ENCODE measurements around the gene BMP5. TPM values are rescaled to one million over a fixed set of nuclear protein-coding genes. Genes with fewer than 3 reads are reported as not detected.

BMP5 gene
- total and polyA plus RNA-seq, 10 of the 15 experiments (the other 5 are each of a cell fraction or from before 2014, with no cell fraction given): not detected

DNA sequence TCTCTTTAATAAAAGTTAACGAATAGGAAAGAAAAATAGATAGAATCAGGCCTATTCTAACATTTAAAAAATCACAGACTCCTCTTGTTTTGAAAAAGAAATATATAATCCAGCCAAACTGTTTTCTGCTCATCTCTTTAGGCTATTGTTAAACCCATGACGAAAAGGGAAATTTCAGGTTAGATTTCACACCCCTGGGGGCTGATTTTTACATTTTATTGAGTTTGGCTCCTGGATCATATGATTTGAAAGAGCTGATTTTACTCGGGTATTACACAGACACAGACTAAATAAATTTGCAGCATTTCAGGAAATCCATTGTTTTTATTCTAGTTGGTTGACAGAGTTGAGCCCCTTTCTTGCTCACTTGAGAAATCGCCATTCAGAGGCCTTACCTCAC lies 160.6 kb downstream of the BMP5 start:
- H4K20me1 ChIP-seq (ENCODE audit: control insufficient read depth, insufficient read depth): no peaks in the 10 kb centered on the region
- H3K4me3 ChIP-seq: no peak overlapping the region
- no peak overlapping the region for H3K9ac ChIP-seq (ENCODE audit: control insufficient read depth, insufficient read depth, low read length)
- no peaks in the 10 kb centered on the region for H3K79me2 ChIP-seq (ENCODE audit: control insufficient read depth, insufficient read depth, low read length)
- H3K27me3 ChIP-seq (replicated peaks in 1 of 2; ENCODE audit: control insufficient read depth in 2 of 2, insufficient read depth in 2 of 2, low read length in 1 of 2): no peaks in the 10 kb centered on the region
- no peaks in the 10 kb centered on the region for H3K4me1 ChIP-seq (ENCODE audit: control insufficient read depth, insufficient read depth, low read length)
- POLR2A ChIA-PET: no interaction called here
- BruUV-seq (replicated peaks): no TSS peak
- in situ Hi-C loops (cut with MboI) (no loop called here), intact Hi-C loops (cut with micrococcal nuclease; ENCODE audit: unreplicated experiment) (no loop called here)
- ATAC-seq (no peak), FAIRE-seq (no peak), DNase-seq (ENCODE audit: low read depth, low spot score) (no peak)
- RAD21 ChIA-PET (ENCODE audit: unreplicated experiment): no interaction called here
- SMC1A ChIA-PET (ENCODE audit: uncharacterized antibody, unreplicated experiment): no interaction called here
- CTCF ChIA-PET: interaction anchor here (1.3 kb wide), 1 partner anchor 11 kb away, joined by 4 read pairs; no protein-coding TSS in a partner anchor
- no peak overlapping the region for H3K4me2 ChIP-seq (ENCODE audit: control insufficient read depth, insufficient read depth)
- H3K9me3 ChIP-seq (replicated peaks; ENCODE audit: control insufficient read depth, insufficient read depth, low read length): no peaks in the 10 kb centered on the region
- no peak overlapping the region for H3K27ac ChIP-seq (ENCODE audit: control insufficient read depth, insufficient read depth)
- no peak overlapping the region for H2AFZ ChIP-seq (ENCODE audit: control insufficient read depth, low read depth, low read length)
- 10% methylated on average over 4 of the region's 4 CpGs for WGBS (ENCODE audit: insufficient coverage, insufficient replicate concordance, low lambda C conversion rate, missing lambda C conversion rate)
- no peaks in the 10 kb centered on the region for H3K36me3 ChIP-seq (ENCODE audit: control insufficient read depth in 2 of 2, insufficient read depth in 2 of 2, low read length in 1 of 2)
- TF ChIP-seq, protein P1, sequence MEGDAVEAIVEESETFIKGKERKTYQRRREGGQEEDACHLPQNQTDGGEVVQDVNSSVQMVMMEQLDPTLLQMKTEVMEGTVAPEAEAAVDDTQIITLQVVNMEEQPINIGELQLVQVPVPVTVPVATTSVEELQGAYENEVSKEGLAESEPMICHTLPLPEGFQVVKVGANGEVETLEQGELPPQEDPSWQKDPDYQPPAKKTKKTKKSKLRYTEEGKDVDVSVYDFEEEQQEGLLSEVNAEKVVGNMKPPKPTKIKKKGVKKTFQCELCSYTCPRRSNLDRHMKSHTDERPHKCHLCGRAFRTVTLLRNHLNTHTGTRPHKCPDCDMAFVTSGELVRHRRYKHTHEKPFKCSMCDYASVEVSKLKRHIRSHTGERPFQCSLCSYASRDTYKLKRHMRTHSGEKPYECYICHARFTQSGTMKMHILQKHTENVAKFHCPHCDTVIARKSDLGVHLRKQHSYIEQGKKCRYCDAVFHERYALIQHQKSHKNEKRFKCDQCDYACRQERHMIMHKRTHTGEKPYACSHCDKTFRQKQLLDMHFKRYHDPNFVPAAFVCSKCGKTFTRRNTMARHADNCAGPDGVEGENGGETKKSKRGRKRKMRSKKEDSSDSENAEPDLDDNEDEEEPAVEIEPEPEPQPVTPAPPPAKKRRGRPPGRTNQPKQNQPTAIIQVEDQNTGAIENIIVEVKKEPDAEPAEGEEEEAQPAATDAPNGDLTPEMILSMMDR (IDR thresholded peaks at IDR 0.05 in 2 of 3, conservative IDR thresholded peaks at IDR 0.05 in 1 of 3; ENCODE audit: control insufficient read depth in 2 of 3, extremely low read depth in 1 of 3, insufficient read depth in 1 of 3, low read depth in 3 of 3, low read length in 3 of 3): no peak
- TF ChIP-seq MYB (IDR thresholded peaks at IDR 0.05; ENCODE audit: borderline replicate concordance, low read depth, low read length): no peak
- TF ChIP-seq GABPA (IDR thresholded peaks at IDR 0.05; ENCODE audit: low read depth): no peak
- TF ChIP-seq, protein P2, sequence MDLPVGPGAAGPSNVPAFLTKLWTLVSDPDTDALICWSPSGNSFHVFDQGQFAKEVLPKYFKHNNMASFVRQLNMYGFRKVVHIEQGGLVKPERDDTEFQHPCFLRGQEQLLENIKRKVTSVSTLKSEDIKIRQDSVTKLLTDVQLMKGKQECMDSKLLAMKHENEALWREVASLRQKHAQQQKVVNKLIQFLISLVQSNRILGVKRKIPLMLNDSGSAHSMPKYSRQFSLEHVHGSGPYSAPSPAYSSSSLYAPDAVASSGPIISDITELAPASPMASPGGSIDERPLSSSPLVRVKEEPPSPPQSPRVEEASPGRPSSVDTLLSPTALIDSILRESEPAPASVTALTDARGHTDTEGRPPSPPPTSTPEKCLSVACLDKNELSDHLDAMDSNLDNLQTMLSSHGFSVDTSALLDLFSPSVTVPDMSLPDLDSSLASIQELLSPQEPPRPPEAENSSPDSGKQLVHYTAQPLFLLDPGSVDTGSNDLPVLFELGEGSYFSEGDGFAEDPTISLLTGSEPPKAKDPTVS (IDR thresholded peaks at IDR 0.05; ENCODE audit: low read depth, low read length): no peak
- TF ChIP-seq, protein P3, sequence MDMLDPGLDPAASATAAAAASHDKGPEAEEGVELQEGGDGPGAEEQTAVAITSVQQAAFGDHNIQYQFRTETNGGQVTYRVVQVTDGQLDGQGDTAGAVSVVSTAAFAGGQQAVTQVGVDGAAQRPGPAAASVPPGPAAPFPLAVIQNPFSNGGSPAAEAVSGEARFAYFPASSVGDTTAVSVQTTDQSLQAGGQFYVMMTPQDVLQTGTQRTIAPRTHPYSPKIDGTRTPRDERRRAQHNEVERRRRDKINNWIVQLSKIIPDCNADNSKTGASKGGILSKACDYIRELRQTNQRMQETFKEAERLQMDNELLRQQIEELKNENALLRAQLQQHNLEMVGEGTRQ (IDR thresholded peaks at IDR 0.05; ENCODE audit: borderline replicate concordance, low read depth, low read length): no peak
- TF ChIP-seq MTA3 (IDR thresholded peaks at IDR 0.05; ENCODE audit: borderline replicate concordance, low read length): no peak
- no peak for TF ChIP-seq HDGF (IDR thresholded peaks at IDR 0.05)
- no peak for TF ChIP-seq NFYB (IDR thresholded peaks at IDR 0.05; ENCODE audit: insufficient read depth, low read depth, low read length)
- no peak for TF ChIP-seq NR2C1 (IDR thresholded peaks at IDR 0.05)
- TF ChIP-seq TCF7 (IDR thresholded peaks at IDR 0.05; ENCODE audit: borderline replicate concordance): no peak
- no peak for TF ChIP-seq CBX3 (IDR thresholded peaks at IDR 0.05; ENCODE audit: borderline replicate concordance, low read depth)
- TF ChIP-seq, protein P4, sequence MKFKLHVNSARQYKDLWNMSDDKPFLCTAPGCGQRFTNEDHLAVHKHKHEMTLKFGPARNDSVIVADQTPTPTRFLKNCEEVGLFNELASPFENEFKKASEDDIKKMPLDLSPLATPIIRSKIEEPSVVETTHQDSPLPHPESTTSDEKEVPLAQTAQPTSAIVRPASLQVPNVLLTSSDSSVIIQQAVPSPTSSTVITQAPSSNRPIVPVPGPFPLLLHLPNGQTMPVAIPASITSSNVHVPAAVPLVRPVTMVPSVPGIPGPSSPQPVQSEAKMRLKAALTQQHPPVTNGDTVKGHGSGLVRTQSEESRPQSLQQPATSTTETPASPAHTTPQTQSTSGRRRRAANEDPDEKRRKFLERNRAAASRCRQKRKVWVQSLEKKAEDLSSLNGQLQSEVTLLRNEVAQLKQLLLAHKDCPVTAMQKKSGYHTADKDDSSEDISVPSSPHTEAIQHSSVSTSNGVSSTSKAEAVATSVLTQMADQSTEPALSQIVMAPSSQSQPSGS (IDR thresholded peaks at IDR 0.05; ENCODE audit: low read length): no peak
- no peak for TF ChIP-seq STAT1 (conservative IDR thresholded peaks at IDR 0.05)
- TF ChIP-seq HDAC2 (IDR thresholded peaks at IDR 0.05): no peak
- no peak for TF ChIP-seq NR2C2 (IDR thresholded peaks at IDR 0.05; ENCODE audit: borderline replicate concordance, control insufficient read depth, insufficient read length, low read depth)
- no peak for TF ChIP-seq TAF1 (IDR thresholded peaks at IDR 0.05; ENCODE audit: borderline replicate concordance, low read depth, low read length)
- TF ChIP-seq, protein P5, sequence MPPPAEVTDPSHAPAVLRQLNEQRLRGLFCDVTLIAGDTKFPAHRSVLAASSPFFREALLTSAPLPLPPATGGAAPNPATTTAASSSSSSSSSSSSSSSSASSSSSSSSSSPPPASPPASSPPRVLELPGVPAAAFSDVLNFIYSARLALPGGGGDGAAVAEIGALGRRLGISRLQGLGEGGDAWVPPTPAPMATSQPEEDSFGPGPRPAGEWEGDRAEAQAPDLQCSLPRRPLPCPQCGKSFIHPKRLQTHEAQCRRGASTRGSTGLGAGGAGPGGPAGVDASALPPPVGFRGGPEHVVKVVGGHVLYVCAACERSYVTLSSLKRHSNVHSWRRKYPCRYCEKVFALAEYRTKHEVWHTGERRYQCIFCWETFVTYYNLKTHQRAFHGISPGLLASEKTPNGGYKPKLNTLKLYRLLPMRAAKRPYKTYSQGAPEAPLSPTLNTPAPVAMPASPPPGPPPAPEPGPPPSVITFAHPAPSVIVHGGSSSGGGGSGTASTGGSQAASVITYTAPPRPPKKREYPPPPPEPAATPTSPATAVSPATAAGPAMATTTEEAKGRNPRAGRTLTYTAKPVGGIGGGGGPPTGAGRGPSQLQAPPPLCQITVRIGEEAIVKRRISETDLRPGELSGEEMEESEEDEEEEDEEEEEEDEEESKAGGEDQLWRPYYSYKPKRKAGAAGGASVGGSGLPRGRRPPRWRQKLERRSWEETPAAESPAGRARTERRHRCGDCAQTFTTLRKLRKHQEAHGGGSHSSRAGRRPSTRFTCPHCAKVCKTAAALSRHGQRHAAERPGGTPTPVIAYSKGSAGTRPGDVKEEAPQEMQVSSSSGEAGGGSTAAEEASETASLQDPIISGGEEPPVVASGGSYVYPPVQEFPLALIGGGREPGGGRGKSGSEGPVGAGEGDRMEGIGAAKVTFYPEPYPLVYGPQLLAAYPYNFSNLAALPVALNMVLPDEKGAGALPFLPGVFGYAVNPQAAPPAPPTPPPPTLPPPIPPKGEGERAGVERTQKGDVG (CRISPR knock-in tag; IDR thresholded peaks at IDR 0.05): no peak

All from GM12878 (cell line).